SIG-M5 (cell line): ENCODE results near the gene CELF5.
"Not testable (repeated sequence)": the region's sequence is repeated elsewhere in the genome, so short reads cannot be mapped to it uniquely, and the experiment has no call there.

ENCODE experiments used
- DNase-seq: peaks from one replicate; lab custom pipeline; 2025; lab: John Stamatoyannopoulos, UW

Gene CELF5

DNA sequence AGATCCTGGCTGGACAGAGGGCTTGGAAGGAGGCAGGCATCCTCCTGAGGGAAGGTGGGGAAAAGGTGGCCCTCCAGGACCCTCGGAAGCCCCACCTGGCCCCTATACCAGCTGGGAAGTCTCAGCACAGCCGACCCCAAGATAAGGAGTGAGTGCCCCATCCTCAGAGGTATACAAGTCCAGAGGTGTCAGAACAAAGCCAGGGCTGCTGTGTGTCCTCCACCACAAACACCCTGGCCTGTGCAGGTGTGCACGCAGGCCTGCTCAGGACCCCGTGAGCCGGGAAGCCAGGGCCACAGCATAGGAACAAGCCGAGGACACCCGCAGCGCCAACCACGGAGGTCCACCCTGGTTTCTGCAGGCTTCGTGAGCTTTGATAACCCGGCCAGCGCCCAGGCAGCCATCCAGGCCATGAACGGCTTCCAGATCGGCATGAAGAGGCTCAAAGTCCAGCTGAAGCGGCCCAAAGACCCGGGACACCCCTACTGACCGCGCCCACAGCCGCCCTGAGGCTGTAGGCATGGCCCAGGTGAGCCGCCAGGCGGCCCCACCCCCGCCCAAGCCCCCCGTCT is 68.6 kb downstream of the CELF5 start:
- DNase-seq, result no peak

DNA sequence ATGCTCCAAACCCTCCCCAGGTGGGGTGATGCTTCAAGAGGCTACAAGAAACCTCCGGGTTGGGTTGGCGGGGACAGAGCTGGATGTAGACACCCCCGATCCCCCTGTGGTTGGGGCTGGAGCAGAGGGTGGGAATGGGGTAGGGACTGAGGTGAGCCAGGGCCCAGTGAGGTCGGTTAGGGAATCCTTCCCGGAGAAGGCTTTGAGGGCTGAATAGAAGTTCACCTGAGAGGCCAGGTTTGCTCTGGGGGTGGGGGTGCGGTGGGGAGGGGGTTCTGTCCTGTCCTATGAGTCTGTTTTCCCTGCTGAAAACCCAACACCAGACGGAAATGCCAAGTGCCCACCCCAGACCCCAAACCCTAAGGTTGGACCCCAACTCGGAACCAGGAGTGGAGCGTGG is 69.1 kb downstream of the CELF5 start:
- DNase-seq, result no peak

DNA sequence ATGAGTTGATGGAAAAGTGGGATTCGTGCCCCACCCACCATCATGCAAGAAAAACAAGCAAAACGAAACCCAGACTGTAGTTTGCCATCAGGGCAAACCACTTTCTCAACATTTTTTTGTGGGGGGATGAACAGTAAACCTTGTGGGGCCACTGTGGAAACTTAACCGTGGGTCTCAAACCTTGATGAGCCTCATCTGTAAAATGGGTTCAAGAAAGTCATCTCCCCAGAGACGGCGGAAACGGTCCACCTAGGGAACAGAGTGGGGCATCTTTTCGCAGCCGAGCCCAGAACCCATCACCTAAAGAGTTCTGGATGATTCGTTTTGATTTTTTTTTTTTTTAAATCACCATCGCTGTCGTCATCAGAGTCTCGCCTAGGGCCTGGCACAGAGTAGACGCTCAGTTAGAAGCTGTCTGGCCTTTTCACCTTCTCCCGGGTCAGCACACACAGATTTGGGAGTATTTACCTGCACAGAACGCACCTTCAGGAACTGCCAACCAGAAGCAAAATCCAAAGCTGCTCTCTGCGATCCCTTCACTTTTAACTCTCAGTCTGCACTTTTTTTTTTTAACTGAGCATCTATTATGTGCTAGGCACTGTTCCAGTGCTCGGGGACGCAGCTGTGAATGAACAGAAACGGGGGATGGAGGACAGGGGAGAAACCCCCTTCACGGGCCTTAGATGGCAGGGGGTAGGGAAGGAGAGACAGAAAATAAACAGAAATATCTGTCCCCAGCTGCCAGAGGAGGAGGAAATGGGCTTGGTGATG is 69.8 kb downstream of the CELF5 start:
- DNase-seq, result no peak

DNA sequence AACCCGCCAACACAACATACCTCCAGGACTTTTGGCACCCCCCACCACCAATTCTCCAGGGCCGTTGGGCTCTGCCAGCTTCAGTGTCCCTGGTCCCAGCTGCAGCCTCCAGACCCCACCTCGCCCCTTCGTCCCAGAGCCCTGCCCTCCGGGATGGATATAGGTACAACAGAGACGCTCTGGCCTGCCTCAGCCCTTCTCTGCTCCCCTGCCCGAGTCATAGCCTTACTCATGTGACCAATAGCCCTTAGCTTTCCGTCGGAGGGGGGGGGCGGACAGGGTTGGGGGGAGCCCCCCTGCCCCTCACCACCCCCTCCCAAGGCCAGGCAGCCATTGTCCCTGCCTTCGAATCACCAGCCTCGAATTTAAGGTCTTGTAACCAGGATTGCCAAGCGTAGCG is 71.1 kb downstream of the CELF5 start:
- no peak for DNase-seq

DNA sequence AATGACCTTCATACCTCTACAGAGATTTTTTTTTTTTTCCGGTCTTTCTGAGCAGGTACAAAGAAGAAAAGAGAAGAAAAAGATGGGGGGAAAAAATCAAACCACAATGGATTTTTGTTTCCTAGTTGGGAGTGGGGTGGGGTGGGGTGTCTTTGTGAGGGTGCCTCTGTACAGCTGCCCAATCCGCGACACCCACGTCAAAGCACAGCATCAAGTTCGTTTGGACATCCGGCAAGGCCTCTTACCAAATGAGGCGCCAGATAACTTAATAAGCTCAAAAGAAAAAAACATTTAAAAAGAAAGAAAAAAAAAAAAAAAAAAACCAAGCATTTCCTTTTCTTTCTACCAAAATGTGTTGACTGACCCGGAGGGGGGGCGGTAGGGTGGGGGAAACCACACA is 71.6 kb downstream of the CELF5 start:
- DNase-seq, result no peak

DNA sequence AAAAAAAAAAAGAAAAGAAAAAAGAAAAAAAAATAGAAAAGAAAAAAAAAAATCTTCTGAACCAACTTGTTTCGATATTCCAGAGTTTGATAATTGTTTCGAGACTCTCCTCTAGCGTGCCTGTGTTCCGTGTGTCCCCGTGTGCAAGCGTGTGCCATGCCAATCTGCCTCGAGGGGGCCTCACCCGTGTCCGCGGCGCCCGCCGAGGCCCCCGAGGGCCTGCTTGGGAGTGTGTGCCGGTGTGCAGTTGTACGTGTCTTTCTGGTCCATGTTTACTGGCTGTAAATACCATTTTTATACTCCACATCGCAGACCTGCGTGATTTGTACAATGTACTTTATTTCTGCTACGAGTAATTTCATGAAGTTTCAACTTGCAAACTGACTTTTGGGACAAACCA is 72.0 kb downstream of the CELF5 start:
- no peak for DNase-seq

DNA sequence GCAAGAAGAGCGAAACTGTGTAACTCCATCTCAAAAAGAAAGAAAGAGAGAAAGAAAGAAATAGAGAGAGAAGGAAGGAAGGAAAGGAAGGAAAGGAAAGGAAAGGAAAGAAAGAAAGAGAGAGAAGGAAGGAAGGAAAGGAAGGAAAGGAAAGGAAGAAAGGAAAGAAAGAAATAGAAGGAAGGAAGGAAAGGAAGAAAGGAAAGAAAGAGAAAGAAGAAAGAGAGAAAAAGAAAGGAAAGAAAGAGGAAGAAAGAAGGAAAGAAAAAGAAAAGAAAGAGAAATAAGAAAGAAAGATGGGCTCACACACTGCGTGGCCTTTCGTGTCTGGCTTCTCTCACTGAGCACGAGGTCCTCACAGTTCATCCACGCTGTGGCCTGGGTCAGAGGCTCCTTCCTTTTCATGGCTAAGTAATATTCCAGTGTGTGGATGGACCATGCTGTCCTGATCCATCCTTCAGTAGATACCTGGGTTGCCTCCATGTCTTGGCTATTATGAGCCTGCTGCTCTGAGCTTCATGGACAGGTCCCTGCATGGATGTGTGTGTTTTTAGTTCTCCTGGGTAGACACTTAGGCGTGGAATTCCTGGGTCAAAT is 74.5 kb downstream of the CELF5 start:
- DNase-seq, result no peak

DNA sequence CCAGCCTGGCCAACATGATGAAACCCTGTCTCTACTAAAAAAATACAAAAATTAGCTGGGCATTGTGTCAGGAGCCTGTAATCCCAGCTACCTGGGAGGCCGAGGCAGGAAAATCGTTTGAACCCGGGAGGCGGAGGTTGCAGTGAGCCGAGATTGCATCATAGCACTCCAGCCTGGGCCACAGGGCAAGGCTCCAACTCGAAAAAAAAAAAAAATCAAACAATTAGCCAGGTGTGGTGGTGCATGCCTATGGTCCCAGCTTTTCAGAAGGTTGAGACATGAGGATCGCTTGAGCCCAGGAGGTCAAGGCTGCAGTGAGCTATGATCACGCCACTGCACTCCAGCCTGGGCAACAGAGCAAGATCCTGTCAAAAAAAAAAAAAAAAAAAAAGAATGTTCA is 76.1 kb downstream of the CELF5 start:
- DNase-seq, result not testable (repeated sequence)

DNA sequence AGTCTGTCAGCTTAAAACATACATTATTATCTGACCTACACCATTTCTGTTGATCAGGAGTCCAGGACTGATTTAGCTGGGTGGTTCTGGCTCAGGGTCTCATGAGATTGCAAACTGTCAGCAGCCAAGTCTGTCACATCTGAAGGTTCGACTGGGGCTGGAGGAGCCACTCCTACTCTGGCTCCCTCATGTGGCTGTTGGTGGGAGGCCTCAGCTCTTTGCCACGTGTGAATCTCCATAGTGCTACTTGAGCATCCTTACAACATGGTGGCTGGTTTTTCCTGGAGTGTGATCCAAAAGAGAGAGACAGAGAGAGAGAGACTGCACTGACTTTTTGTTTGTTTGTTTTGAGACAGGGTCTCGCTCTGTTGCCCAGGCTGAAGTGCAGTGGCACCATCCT is 78.3 kb downstream of the CELF5 start:
- DNase-seq, result no peak

DNA sequence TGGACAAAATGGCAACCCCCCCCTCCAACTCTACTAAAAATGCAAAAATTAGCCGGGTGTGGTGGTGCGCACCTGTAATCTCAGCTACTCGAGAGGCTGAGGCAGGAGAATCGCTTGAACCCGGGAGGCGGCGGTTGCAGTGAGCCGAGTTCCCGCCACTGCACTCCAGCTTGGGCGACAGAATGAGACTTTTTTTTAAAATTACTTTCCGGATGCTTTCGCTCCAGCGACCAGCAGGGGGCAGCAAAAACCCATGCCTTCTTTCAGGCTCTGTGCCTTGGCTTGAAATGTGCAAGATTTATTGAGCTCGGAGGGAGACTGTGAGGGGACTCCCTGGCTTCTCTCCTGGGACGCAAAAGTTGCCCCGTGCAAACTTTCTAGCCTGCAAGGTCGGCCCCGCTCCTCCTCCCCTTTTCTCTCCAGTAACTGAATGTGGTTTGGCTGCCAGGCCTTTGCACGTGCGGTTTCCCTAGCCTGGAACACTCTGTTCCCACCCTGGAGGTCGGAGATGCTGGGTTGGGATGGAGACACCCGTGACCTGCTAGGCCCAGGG is 80.5 kb downstream of the CELF5 start:
- no peak for DNase-seq

DNA sequence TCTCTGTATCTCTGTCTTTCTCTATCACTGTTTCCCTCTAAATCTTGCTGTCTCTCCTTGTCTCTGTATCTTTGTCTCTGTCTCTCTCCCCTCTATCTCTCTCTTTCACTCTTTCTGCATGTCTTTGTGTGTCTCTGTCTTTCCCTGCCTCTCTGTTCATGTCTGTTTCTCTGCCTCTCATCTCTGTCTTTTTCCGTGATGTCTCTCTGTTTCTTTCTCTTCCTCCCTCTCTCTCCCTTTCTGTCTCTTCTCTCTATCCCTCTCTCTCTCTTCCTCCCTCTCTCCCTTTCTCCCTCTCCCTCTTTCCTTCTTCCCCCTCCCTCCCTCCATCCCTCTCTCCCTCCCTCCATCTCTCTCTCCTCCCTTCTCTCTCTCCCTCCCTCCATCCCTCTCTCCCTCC is 85.3 kb downstream of the CELF5 start:
- DNase-seq, result no peak

DNA sequence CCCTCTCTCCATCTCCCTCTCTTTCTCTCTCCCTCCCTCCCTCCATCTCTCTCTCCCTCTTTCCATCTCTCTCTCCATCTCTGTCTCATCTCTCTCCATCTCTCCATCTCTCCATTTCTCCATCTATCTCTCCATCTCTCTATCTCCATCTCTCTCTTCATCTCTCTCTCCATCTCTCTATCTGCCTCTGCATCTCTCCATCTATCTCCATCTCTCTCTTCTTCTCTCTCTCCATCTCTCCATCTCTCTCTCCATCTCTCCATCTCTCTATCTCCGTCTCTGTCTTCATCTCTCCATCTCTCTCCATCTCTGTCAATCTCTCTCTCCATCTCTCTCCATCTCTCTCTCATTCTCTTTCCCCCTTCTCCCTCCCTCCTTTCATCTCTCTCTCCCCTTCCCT is 85.8 kb downstream of the CELF5 start:
- DNase-seq, result no peak

DNA sequence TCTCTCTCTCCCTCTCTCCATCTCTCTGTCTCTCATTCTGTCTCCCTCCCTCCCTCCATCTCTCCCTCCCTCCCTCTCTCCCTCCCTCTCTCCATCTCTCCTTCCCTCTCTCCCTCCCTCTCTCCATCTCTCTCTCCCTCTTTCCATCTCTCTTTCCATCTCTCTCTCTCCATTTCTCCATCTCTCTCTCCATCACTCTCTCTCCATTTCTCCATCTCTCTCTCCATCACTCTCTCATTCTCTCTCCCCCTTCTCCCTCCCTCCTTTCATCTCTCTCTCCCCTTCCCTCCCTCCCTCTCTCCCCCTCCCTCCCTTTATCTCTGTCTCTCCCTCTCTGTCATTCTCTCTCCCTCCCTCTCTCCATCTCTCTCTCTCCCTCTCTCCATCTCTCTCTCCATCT is 86.2 kb downstream of the CELF5 start:
- no peak for DNase-seq

DNA sequence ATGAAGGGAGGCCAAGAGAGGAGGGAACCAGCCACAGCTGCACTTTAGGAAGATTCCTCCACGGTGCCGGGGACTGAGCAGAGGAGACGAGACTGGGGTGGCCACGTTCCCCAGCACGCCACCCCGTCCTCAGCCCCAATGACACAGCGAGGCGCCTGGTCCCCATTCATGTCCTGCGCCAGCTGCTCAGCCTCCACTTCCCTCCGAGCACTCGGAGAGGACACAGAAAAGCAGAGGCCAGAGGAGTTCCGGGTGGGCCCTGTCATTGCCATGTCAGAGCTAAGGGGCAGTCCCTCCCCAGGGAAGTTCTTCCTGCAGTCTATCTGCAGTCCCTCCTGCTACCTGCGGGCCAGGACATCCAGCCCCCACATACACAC is 88.7 kb downstream of the CELF5 start:
- DNase-seq, result no peak

DNA sequence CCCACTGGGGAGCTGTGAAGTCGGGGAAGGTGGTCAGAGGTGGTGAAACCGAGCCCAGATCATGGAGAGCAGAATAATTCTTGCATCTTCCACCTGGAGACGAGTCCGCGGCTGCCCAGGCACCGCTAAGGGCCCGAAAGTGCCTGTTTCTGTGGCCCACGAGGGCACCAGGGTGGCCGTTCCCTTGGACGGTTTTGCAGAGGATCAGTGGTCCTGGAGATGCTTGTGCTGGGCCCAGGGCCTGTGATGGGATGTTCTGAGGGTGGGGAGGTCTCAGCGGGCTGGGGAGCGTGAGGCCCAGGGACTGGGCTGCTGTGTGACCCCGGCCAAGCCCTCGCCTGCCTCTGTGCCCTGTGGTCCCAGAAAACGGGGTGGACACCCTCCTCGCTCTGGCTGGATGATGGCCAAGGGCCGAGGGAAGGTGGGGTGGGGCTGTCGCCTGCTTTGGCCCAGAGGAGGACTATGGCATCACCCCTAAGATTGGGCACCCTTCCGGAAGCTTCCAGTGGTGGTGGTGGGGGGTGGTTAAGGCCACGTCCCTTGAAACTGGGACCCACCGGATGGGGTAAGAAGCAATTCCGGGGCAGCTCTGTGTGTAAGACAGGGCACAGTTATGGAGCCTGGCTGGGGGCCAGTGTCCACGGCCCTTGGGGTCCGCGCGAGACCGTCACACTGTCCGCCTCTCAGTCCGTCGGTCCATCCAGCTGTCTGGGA is 90.7 kb downstream of the CELF5 start:
- no peak for DNase-seq

DNA sequence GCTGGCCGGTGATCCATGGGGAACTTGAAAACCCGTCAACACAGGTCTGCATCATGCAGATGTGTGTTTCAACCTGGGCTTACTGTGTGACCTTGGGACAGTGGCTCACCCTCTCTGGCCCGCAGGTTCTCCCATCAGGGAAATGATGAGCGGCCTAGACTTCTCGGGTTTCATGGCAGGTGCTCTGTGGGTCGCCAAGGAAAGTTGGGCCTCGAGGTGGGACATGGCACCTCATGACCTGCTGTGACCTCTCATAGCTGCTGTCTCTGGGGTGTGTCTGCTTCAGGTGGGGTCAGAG is 91.2 kb downstream of the CELF5 start:
- DNase-seq, result no peak

DNA sequence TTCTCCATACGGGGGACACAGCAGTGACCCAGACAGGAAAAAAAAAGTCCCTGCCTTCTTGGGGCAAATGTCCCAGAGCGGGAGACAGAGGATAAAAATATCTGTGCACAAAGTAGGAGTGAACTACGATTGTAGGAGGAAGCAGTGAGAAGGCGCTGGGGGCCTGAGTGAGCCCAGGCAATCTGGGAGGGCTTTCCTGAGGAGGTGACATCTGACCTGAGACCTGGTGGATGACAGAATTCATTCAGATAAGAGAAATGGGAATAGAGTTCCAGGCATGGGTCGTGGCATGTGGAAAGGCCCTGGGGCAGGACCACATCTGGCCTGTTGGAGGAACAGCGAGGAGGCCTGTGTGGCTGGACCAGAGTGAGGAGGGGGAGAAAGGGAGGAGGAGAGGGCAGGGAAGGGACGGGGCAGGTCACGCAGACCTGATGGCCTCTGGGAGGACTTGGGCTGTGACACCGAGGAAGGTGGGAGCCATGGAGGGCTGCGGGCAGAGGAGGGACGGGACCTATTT is 91.7 kb downstream of the CELF5 start:
- DNase-seq, result no peak

DNA sequence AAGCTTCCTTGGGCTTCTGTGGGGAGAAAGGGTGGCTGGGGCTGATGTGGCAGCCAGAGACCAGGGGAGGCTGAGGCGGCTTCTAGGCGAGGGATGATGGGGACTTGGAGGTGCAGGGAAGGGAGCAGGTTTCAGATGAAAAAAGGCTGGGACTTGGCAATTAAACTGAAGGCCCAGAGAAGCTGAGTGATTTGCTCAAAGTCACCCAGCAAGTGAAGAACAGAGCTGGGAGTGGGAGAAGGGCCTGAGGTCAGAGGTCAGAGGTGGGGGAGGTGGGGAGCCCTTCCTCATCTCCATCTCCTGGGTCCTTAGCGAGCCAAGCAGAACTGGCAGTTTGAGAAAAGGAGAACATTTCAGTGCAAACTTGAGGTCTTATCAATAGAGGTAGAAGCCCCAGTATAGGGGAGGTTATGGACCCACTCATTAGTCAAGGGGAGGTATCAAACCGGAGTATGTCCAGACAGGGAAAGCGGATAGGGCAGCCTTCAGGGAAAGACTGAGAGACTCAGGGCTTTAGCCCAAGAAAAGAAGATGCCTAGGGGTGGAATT is 92.3 kb downstream of the CELF5 start:
- DNase-seq, result no peak

DNA sequence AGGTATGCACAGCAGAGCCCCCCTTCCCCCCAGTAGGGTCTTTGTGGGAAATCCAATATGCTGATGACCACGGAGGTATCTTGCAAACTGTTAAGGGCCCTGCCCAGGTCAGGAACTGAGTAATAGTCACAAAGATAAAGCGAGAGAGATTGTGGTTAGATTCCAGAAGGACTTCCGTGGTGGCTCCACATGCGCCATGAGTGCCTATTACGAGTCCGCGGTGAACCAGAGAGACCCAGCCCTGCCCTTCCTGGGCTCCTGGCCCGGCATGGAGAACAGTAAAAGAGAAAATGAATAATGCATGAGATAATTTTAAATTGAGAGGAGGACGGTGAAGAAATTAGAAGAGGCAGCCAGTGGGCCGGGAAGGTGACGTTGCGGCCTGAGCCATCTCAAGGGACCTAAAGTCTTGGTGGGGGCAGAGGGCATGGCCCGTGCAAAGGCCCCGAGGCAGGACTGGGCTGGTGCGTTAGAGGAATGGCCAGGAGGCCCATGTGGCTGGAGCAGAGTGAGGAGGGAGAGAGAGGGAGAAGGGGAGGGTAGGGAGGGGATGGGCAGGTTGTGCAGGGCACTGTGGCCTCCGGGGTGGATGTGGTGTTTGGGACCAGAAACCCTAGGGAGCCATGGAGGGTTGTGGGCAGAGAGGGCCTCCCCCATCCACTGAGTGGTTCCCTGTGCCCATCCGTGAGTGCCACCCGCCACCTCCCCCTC is 95.3 kb downstream of the CELF5 start:
- DNase-seq, result no peak

DNA sequence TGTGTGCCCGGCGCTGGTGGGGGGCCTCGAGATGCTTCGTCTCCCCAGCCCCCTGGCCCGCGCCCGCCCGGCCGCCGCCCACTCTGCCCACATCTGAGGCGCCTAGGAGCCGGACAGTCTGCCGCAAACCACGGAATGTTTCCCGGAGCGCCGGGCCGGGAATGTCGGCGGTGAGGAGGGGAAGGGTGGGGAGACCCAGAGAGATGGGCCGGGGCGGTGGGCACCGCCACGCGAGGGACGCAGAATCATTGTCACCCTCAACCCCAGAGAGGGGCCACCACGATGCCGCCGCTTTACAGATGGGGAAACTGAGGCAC is 95.9 kb downstream of the CELF5 start:
- DNase-seq, result no peak

DNA sequence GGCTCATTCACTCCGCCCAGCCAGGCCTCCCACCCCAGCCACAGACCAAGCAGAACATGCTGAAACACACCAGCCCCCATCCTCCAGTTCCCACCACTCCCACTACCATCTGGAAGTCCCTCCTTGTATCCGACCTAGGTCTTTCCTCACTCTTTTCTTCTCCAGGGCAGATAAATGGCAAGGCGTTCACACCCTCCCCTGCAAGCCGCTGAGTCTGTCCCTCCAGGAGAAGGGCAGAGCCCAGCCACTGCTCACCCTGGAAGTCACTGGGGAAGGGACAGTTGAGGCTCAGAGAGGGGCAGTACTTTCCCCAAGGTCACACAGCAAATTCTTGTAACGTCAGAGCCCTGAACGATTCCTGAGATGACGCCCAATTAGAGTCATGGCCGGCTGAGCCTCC is 96.4 kb downstream of the CELF5 start:
- DNase-seq, result no peak

DNA sequence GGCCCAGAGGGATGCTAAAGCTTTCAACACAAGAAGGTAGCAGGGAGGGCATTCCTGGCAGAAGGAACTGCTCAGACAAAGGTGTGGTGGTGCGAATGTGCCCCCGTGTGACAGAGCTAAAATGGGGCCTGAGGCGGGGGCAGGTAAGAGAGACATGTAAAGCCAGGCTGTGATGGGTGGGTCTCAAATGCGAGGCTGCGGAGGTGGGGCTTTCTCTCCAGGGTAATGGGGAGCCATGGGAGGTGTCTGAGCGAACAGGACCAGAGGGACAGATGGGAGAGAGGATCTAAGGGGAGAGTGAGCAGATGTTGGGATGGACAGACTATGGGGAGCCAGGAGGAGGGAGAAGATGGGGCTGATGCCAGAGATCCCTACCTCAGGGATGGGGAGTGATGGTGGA is 97.2 kb downstream of the CELF5 start:
- no peak for DNase-seq
